ENCODE results near the gene LPIN1.

GRCh38 chr2:11852526-11853196, 106.2 kb downstream of the LPIN1 start:
- TF ChIP-seq CTCF (IDR thresholded peaks at IDR 0.05) (no peak), MAX (IDR thresholded peaks at IDR 0.05) (no peak), JUN (IDR thresholded peaks at IDR 0.05) (no peak)

Data from A549 (cell line).